Ishikawa (cell line): ENCODE data around the gene CCNJL.

Experiments used
- EP300 ChIP-seq: IDR thresholded peaks from 2 replicates; pipeline ENCODE4 v1.6.1; 2012; ENCODE audit warnings: borderline replicate concordance
- NFIC ChIP-seq: IDR thresholded peaks from 2 replicates; pipeline ENCODE4 v1.6.1; 2012
- RAD21 ChIP-seq: IDR thresholded peaks from 2 replicates; pipeline ENCODE4 v1.6.1; 2012; ENCODE audit warnings: low read depth
- TAF1 ChIP-seq: IDR thresholded peaks from 2 replicates; pipeline ENCODE4 v1.6.1; 2012; ENCODE audit warnings: low read depth, mild to moderate bottlenecking
- TEAD4 ChIP-seq: IDR thresholded peaks from 2 replicates; pipeline ENCODE4 v1.6.1; 2012

DNA sequence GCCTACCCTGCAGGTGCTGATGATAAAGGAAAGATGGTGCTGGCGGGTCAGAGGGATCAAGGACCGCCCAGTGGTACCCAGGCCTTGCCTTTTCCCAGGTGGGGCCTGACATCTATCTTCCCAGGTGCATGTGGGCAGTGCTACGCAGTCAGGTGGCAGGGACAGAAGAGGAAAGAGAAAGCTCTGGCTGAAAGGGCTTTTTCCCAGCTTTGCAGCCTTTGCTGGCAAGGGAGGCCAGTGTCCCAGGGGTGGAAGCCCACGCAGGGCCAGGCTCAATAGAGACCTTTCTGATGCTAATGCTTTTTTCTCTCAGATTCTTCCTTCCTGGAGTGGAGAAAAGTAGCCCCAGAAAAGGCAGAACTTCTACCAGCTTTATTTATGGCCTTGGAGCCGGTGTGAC, 46.3 kb downstream of the CCNJL start:
- TF ChIP-seq TAF1 (no peak), NFIC (no peak), TEAD4 (no peak), EP300 (no peak), RAD21 (no peak)
